GM19452 (cell line): ENCODE results near the gene DCP1B.

Source experiments
- ATAC-seq: cut with Tn5 transposase; IDR thresholded peaks from one replicate; pipeline ENCODE4 v1.9.1; 2021; ENCODE audit not compliant: unreplicated experiment

DCP1B gene

DNA sequence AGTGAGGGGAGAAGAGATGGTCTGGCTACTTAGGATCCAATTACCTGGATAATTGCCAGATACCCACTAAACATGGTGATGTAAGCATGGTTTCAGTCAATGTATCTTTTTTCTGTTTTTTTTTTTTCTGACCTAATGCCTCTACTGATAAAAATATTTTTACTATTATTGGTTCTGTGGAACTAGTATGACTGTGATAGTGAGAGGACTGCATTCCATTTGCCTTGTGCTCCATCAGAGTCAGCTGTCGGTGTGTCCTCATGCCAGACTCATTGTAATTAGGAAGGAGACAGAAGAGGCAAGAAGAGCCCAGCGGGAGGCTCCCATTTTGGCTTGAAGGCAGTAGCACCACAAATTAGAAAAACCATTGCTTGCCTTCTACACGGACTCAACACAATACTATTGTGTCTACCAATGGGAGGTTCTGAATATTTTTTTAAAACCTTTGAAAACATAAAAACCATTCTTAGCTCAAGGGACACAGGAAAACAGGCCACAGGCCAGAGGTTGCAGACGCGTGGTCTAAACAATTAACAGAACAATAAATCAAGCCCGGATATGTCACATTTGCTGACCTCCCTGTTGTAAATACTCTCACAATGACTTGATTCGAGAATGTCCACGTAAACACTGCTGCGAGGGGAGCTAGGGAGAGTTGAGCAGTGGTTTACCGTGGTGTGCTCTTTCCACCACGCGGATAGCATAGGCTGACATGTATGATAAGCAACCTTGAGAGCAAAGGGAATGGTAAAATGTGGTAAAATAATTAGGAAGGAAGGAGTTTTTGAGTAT, 13.5 kb upstream of the DCP1B start:
- no peak for ATAC-seq

DNA sequence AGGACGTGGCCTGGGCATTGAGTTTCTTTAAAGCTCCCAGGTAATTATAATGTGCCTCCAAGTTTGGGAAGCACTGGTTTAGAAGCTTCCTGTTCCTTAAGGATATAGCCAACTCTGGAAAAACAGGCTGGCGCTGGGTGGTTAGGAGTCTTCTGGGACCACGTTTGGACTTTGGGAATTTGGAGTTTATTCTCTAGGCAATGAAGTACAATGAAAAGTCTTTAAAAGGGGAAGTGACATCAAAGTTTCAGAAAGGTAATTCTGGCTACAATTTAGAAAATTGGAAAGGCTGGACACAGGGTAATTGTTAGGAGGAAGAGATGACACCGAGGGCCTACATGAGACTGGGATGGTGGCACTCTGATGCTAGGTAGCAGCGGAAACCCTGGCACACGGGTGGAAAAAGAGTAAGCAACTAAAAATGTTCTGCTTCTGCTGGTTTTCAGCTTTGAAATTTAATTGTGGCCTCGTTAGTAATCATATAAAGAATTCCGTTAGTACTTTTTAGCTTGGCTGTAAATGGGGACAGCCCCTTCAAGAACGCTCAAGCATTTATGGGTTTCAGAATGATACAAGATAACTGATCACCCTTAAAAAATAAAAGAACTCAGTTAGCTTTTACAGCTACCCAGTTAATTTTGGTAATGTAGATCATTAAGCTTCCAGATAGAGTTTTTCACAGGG, 12.7 kb upstream of the DCP1B start:
- no peak for ATAC-seq

DNA sequence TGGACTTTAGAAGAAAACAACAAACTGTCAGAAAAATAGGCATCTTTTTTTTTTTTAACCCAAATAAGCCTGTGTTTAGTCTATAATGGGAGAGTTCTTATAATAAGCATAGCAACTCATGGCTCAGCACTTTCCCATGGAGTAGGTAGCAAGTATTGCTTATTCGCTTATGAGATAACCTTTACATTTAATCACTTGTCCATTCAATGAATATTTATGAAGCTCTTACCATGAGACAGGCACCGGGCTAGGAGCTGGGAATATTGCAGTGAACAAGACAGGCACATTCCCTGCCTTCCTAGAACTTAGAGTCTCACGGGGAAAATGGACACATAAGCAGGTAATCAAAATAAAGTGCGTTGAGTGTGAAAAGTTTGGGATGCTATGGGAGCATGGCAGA, 10.0 kb upstream of the DCP1B start:
- ATAC-seq, result no peak

DNA sequence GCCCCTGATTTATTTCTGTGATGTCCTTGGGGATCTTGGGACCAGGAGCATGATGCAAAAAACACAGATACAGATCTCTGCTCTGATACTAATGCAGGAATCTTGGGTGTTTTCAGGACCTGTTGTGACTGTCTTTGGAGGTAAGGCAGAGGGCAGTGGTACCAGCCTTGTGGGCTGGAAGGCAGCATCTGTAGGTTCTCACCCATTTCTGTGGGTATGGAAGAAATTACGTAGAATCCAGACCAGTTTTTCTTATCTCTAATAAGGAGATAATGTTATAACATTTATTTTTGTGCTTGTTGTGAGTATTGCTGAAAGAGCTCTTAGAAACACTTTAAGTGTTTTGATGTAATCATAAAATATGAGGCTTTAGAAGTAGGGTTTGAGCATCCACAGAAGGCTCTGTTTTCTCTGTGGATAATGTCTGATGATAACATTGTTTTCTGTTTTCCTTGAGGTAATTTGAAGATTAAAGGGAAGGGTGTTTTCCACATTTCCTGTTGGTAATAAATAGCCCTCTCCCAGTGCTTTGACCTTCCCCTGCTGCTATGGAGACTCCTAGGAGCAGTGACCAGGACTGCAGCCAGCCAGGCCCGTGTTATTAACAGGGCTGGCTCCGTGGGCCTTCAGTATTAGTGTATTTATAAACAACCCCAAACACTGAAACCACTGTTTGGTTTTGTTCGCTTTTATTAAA, 9.4 kb upstream of the DCP1B start:
- no peak for ATAC-seq

DNA sequence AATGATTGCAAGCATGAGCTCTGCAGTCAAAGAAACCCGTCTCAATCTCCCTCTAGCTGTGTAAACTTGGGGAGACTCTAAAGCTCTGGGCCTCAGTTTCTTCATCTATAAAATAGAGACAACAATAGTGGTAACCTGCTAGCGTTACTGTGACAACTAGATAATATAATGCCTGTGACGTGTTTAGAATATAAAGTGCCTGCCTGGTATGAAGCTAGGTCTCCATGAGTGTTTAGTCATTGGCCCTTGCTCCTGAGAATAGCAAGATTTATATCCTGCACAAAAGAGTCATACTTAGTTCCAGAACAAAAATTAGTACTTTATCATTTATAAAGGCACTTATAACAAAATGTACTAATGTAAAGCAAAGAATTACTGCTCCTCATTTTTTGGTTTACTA, 8.8 kb upstream of the DCP1B start:
- ATAC-seq, result no peak

DNA sequence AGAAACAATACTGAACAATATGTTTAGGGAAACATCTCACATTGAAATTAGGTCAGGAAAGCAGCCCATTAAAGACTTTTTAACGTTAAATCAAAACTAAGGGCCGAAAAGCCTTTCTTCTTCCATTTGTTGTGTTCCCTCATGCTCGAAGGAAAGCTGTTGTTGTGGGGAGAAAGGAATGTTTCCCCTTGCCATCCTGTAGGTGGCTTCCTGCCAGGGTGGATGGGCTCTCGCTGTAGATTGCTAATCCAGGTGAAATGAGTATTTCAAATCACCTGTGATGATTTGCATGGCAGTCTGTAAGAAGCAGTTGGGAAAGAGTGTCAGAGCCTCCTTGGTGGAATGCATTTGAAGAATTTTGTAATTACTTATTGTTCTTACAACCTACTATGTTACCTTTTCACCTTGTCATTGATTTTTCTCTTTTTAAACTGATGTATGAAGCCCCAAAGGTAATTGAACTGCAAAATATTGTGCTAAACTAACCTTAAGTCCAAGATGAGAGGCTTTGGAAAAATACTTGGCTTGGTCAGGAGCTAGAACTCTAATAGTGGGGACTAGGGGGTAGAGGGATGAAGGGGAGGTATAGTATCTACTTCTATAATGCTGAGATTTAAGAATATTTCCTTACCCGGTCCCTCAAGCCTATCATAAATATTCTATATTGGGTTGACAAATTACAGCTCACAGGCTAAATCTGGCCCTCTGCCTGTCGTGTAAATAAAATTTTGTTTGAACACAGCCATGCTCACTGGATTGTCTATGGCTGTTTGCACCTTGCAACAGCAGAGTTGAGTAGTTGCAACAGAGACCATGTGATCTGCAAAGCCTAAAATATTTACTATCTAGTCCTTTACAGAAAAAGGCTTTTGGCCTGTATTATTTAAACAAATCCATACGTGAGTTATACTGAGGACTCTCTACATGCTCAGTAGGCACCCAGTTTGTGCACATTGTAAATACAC, 7.7 kb upstream of the DCP1B start:
- ATAC-seq, result no peak

DNA sequence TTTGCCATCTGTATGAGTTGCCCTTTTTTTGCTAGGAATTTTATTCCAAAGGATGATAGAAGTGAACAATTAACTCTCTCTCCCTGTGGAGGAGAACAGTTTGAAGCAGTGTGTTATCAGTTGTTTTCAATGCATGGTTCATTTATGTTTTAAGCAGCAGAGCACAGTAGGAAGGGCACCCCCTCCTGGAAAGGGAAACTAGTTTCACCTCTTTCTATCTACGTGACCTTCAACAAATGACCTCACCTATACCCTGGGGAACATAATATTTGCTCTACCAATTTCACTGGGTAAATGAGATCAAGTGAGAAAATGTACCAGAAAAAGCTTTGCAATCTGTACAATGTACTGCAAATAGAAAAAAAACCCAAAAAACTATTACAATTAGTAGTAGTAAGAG, 5.4 kb upstream of the DCP1B start:
- no peak for ATAC-seq

DNA sequence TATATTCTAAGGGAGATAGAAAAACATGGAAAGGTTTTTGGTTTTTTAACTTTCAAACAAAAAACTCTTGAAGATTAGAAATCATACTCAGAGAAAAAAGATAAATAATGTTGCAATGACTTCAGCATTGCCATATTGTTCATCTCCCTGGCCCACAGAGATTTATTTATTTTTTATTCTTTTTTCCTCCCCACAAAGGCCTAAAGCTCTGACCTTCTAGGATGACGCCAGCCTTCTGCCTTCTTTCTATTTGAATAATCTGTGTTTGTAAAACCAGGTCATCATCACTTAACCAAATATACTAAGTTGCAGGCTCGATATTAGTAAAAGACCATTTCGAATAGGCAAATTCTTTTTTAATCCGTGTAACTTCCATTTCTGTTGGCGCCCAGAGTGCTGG, 4.4 kb upstream of the DCP1B start:
- ATAC-seq, result no peak

DNA sequence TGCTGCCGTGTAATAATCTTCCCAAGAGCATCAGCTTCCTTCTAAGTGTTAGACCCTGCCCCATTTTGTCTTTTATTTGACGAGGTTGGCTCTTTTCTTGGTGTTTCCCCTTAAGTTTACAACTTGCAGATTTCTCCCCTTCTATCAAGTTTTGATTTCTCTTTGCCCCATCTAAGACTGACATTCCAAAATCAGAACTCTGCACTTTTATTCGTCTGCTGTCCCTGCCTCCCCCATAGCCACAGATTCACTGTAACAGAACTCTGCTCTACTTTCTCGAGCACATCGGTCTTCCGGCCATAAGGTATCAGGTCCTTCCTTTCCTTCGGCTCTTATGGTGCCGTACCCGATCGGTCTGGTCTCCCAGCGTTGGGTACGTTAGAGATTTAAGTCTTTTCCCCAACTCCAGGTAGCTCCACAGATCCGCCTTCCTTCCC, 563 bp downstream of the DCP1B start:
- ATAC-seq, result no peak

DNA sequence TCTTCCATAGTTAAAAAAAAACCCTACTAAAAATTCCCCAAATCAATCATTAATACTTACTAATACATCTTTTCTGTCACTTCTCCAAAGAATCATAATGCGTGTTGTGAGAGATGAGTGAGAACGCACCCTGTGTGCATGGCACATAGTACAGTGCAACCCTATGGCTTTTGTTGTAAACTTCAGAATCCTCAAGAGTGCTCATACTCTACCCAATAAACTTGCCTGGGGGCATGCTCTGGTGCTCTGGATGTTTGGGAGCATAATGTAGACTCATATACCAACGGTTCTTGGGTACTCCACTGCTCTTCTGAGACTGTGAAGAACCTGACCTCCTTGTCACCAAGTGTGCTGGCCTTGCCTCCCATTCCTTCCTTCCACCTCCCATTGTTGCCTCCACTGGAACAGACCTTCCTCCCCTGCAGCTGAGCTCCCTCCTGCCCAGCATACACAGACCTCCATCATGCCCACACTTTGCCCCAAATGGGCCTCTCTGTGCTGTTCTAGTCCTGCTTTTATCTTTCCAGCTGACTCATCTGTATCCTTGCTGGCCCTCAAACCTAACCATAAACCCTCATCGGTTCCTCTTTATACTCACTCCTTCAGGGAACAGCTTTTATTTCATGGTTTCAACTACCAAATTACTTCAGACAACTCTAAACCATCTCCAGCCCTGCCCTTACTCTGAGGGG, 8.9 kb downstream of the DCP1B start:
- no peak for ATAC-seq

DNA sequence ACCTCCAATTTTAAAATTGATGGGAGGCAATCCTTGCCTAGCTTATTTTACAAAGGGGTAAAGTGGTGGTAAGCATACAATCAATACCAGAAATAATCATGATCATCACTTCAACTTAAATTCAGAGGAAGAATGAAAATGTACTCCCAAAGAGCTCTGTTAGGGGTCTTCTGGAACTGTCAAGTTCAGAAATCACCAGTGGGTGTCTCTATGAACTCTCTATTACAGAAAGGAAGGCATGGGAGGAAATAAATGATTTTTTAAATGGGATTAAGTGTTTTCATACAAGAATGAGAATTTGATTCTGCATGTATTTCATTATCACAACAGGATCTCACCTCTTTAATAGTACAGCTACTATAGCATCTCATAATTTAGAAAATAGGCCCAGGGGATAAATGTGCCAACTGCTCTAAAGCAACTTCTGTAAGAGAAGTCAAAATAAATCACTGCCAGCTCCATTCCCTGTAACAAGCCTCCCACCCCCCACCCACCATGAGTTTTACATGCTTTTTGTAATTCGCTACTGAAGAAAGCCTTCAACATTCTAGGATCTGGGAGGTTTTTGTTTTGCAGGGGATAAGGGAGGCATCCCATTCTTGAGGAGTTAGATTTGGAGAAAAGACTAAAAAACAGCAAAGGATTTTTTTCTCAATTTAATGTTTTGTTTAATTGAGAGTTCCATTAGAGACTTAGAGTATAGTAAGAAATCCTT, 9.7 kb downstream of the DCP1B start:
- ATAC-seq, result no peak

DNA sequence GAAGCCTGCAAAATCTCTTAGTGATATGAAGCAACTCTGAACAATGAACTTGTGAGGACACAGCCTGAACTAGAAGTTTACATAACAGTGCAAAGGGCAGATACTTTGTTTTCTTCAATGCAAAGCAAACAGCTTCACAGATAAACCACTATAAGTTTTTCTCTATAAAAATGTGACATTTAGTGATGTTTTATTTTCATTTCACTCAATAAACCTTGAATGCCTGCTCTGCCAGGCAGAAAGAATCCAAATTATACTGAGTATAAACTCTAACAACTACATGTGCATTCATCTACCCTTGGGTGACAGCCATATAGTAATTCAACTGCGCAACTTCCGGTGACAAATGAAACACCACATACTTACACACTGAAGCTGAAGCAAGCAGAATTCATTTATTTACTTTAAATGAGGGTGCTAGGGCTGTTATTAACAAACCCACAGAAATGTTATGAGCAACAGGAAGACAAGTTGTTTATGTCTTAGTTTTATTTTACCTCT, 10.3 kb downstream of the DCP1B start:
- ATAC-seq, result no peak

DNA sequence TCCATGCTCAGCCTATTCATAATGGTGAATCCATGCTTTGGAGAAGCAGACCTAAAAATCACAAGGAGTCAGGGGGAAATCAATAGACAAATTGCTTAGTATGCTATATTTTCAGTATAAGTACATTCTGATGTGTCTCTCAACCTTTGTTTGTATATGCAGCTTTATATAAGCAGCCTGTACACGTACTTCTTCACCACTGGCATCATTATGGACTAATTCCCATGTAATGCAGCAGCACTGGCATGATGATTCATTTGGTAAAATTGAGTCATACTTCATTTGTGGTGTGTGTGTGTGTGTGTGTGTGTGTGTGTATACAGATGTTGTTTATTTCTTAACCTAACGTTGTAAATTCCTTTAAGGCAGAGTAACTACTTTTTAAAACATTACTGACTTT, 10.9 kb downstream of the DCP1B start:
- ATAC-seq, result no peak

DNA sequence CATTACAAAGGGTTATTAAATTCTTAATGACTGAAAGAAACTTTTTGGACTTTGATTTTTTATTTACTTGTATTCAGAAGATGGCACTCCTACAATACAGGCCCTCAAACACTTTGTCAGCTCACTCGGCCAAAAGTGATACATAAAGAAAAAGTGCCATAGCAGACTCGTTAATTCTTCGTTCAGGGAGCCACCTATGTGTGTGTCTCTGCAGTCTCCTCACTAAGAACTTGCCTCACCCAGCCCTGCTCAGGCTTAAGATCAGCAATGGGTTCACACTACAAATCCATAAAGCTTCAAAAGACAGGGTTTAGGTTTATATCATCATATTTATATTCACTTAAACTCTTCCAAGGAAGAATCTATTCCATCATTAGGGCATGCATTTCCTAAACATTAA, 11.5 kb downstream of the DCP1B start:
- no peak for ATAC-seq

DNA sequence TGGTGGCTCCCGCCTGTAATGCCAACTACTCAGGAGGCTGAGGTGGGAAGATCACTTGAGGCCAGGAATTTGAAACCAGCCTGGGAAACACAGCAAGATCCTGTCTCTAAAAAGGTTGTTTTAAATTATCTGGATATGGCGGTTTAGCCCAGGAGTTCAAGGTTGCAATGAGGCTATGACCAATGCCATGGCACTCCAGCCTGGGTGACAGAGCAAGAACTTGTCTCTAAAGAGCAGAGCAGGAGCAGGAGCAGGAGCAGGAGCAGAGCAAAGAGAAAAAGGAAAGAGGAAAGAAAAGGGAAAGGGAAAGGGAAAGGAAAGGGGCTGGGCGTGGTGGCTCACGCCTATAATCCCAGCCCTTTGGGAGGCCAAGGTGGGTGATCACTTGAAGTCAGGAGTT, 15.1 kb downstream of the DCP1B start:
- no peak for ATAC-seq

DNA sequence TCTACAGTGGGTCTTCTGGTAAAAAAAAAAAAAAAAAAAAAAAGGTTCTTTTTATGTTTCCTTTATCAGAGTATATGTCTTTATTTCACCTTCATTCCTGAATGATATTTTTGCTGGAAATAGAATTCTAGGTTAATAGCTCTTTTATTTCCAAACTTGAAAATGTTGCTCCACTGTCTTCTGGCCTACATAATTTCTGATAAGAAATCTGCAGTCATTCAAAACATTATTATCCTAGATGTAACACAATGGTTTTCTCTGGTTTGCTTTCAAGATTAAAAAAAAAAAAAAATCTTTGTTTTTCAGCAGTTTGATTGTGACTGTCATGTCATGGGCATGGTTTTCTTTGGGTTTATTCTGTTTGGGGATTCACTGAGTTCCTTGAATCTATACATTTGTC, 19.5 kb downstream of the DCP1B start:
- no peak for ATAC-seq

DNA sequence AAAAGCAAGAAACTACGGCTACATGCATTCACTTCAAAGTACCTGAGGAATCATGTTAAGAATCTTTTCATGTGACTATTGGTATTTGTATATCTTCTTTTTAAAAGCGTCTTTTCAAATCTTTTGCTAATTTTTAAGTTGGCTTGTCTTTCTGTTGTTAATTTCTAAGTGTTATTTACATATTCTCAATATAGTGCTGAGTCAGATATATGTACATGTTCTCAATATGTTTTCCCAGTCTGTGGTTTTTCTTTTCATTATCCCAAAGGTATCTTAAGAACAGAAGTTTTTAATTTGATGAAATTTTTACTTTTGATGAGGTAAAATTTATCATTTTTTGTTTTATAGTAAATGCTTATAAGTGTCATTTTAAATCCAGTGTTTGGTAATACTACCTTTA, 24.0 kb downstream of the DCP1B start:
- no peak for ATAC-seq

DNA sequence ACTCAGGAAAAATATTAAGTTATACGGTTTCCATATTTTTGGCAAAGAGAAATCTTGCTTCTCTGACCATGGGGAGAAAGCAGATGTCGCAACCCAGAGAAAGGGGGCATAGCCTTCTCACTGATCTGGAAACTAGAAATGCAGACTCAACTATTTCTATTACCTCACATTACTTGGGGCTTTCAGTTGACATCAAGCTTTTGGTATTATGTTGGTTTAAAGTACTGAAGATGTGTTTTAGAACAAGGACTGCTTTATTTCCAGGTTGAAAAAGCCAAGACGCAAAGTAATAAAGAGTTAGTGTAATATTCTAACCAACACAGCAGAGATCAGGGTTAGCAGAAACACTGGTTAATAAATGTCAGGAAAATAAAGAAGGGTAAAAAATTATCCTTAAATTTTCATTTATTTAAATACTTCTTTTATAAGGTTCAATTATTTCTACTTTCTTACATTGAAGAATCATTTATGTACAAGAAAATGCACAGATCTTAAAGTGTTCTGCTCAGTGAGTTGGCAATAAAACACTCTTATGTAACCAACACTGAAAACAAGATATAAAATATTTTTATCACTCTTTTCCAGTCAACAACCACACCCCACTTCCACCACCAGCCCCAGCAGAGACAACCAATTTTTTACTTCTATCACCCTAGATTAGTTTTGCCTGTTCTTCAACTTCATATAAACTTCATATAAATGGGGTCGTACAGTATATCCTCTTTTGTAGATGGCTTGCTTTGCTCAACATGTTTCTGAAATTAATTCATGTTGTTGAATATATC, 26.0 kb downstream of the DCP1B start:
- no peak for ATAC-seq

DNA sequence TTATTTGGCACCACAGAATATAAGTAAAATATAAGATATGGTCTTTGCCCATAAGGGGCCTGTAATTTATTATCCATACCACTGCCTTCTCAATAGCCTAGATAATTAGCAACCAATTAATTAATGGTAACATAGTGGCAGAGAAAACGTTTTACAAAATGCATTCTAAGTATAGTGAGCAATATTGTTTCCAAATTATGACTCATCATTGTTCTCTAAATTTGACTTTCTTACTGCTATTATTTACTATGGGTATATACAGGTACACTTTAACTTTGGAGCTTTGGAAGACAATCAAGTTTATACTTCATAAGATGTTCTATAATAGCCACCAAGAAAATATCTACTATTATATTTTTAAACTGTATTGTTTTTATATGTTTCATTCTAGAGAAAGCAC, 26.7 kb downstream of the DCP1B start:
- ATAC-seq, result no peak
